Ovary (tissue), 9 donors: Measurements from ENCODE around the gene USH2A. TPM values are rescaled to one million over a fixed set of nuclear protein-coding genes. Genes with fewer than 3 reads are reported as not detected.

Source experiments
- DNase-seq, 5 donors: peaks; one replicate each; pipeline ENCODE4 v3.0.0-alpha.2; 2019 to 2020
- H3K27ac ChIP-seq, 2 donors: fragments of 200-600 bp; one replicate each; pipeline versions ENCODE4 v1.5.1 to v1.8.0; 2019 to 2022
- H3K27me3 ChIP-seq: fragments of 200-600 bp; one replicate; pipeline ENCODE4 v1.8.0; 2022
- H3K36me3 ChIP-seq: fragments of 200-600 bp; sonication (generic); one replicate; pipeline ENCODE4 v1.5.1; 2019
- H3K4me1 ChIP-seq: one replicate; pipeline ENCODE4 v1.8.1; 2013; ENCODE audit warnings: mild to moderate bottlenecking, moderate library complexity; ENCODE audit not compliant: insufficient read depth
- H3K4me3 ChIP-seq: fragments of 200-600 bp; sonication (generic); one replicate; pipeline ENCODE4 v1.5.1; 2017
- H3K9me3 ChIP-seq, 2 donors: fragments of 200-600 bp in 1 of 2; sonication (generic) in 1 of 2; one replicate each; pipeline versions ENCODE4 v1.5.1 to v1.8.1; 2013 to 2019; ENCODE audit warnings: mild to moderate bottlenecking in 1 of 2, moderate library complexity in 1 of 2
- CTCF ChIP-seq, 3 donors: fragments of 450-650 bp in 2 of 3; fragments of 200-600 bp in 1 of 3; IDR thresholded peaks; one replicate each; pipeline versions ENCODE4 v1.5.1 to v1.8.0; 2016 to 2022; ENCODE audit warnings: antibody characterized with exemption in 3 of 3, mild to moderate bottlenecking in 1 of 3
- EP300 ChIP-seq: sonication (generic); formaldehyde crosslinking; IDR thresholded peaks from one replicate; pipeline ENCODE4 v1.6.1; 2017; ENCODE audit warnings: antibody characterized with exemption
- POLR2A ChIP-seq: fragments of 450-650 bp; IDR thresholded peaks from one replicate; pipeline ENCODE4 v1.6.1; 2017; ENCODE audit warnings: antibody characterized with exemption, mild to moderate bottlenecking, moderate library complexity
- WGBS, 3 donors: extraction: QIAGEN DNeasy Blood & Tissue Kit in 1 of 3; methylation state at CpG; one replicate each; pipeline versions ENCODE4 v1.1.5 to v1.1.7; 2013 to 2017; 5-methylcytosine and 5-hydroxymethylcytosine counted together
- intact Hi-C, 4 donors: fragments of 100-400 bp; cut with DNase I; formaldehyde crosslinking; loops; one replicate each; pipeline versions ENCODE4 v1.11.0 to v1.15.1; 2022 to 2023
- polyA plus RNA-seq, 2 donors: library from polyadenylated mRNA; stranded (reverse); fragments of 200-250 nt in 1 of 2; fragments of 350-450 nt in 1 of 2; fragmentation: Illumina TruSeq in 1 of 2; extraction: RNeasy Lipid Tissue Mini Kit (QIAGEN cat#74804) in 1 of 2; gene quantifications; one replicate each; pipeline ENCODE4 v1.2.3, GENCODE V29; 2013 to 2014
- total RNA-seq, 7 donors: library from RNA; depleted of rRNA in 2 of 7; stranded (reverse); fragments of >200 nt in 2 of 7; fragmentation: NEBNext Ultra II Directional in 3 of 7; extraction: Animal tissue kit (Norgen Biotek cat#: 25700) in 3 of 7; gene quantifications; one replicate each; pipeline versions ENCODE4 v1.1.0 to v1.2.4, GENCODE V29; 2016 to 2023
- donor health status: DM: no; HTN: no; CAD: no; lungs with moderate emphysema.
- donor health status: DM: no; HTN: no; CAD: no.
- donor health status: Bipolar disorder and iron deficiency.
- donor health status: DM: yes; HTN: yes; CAD: no.
- donor health status: DM: no; HTN: no; CAD: no.
- donor health status: DM: yes; HTN: yes; CAD: no.

The USH2A gene
- total and polyA plus RNA-seq, 9 donors: 0.01 to 0.11 TPM; not detected in 7

- no peak overlapping the region for H3K27ac ChIP-seq
- DNase-seq: no peak
- H3K4me1 ChIP-seq: no peaks in the 10 kb centered on the region
- no peaks in the 10 kb centered on the region for H3K36me3 ChIP-seq
- no peaks in the 10 kb centered on the region for H3K9me3 ChIP-seq
- intact Hi-C loops: no loop called here
- no peak overlapping the region for H3K4me3 ChIP-seq
- no peaks in the 10 kb centered on the region for H3K27me3 ChIP-seq
- TF ChIP-seq CTCF (IDR thresholded peaks at IDR 0.05): no peak
- no peak for TF ChIP-seq POLR2A
- TF ChIP-seq EP300: no peak
Observed at GRCh38 chr1:215825056-215825455, 598.2 kb downstream of the USH2A start.

- H3K27ac ChIP-seq: no peak overlapping the region
- H3K4me1 ChIP-seq: no peaks in the 10 kb centered on the region
- H3K4me3 ChIP-seq: no peak overlapping the region
- no peaks in the 10 kb centered on the region for H3K9me3 ChIP-seq
- H3K27me3 ChIP-seq: no peaks in the 10 kb centered on the region
- no peaks in the 10 kb centered on the region for H3K36me3 ChIP-seq
- intact Hi-C loops: no loop called here
- no peak for TF ChIP-seq CTCF (IDR thresholded peaks at IDR 0.05)
- no peak for TF ChIP-seq EP300
- no peak for TF ChIP-seq POLR2A
- no peak for DNase-seq
Observed at GRCh38 chr1:215824245-215824644, 599.0 kb downstream of the USH2A start.

GRCh38 chr1:215819114-215819513 is 604.1 kb downstream of the USH2A start:
- H3K27me3 ChIP-seq: no peaks in the 10 kb centered on the region
- no peak for DNase-seq
- no peak overlapping the region for H3K4me3 ChIP-seq
- no peak overlapping the region for H3K27ac ChIP-seq
- WGBS, 3 donors: 4 to 20% (median 6%) methylated on average over 2 of the region's 2 CpGs
- no peaks in the 10 kb centered on the region for H3K9me3 ChIP-seq
- H3K4me1 ChIP-seq: no peaks in the 10 kb centered on the region
- no peaks in the 10 kb centered on the region for H3K36me3 ChIP-seq
- intact Hi-C loops: no loop called here
- TF ChIP-seq POLR2A (no peak), EP300 (no peak), CTCF (IDR thresholded peaks at IDR 0.05) (no peak)

- Histone ChIP-seq H3K4me1 (no peaks in the 10 kb centered on the region), H3K9me3 (no peaks in the 10 kb centered on the region), H3K27ac (no peak overlapping the region), H3K4me3 (no peak overlapping the region), H3K27me3 (no peaks in the 10 kb centered on the region), H3K36me3 (no peaks in the 10 kb centered on the region)
- 87 to 96% (median 88%) methylated on average over 1 of the region's 1 CpG for WGBS, 3 donors
- TF ChIP-seq EP300 (no peak), POLR2A (no peak), CTCF (IDR thresholded peaks at IDR 0.05) (no peak)
- intact Hi-C loops: no loop called here
- no peak for DNase-seq
Observed at GRCh38 chr1:215807911-215808436, 615.3 kb downstream of the USH2A start.
